ENCODE data around the gene LRRN3.

DNA sequence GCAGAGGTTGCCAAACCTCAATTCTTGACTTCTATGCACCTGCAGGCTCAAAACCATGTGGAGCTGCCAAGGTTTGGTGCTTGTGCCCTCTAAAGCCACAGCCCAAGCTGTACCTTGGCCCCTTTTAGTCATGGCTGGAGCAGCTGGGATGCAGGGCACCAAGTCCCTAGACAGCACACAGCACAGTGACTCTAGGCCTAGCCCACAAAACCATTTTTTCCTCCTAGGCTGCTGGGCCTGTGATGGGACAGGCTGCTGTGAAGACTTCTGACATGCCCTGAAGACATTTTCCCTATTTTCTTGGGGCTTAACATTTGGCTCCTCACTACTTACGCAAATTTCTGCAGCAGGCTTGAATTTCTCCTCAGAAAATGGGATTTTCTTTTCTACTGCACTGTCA is 27.8 kb upstream of the LRRN3 start:
- TF ChIP-seq, protein P1, sequence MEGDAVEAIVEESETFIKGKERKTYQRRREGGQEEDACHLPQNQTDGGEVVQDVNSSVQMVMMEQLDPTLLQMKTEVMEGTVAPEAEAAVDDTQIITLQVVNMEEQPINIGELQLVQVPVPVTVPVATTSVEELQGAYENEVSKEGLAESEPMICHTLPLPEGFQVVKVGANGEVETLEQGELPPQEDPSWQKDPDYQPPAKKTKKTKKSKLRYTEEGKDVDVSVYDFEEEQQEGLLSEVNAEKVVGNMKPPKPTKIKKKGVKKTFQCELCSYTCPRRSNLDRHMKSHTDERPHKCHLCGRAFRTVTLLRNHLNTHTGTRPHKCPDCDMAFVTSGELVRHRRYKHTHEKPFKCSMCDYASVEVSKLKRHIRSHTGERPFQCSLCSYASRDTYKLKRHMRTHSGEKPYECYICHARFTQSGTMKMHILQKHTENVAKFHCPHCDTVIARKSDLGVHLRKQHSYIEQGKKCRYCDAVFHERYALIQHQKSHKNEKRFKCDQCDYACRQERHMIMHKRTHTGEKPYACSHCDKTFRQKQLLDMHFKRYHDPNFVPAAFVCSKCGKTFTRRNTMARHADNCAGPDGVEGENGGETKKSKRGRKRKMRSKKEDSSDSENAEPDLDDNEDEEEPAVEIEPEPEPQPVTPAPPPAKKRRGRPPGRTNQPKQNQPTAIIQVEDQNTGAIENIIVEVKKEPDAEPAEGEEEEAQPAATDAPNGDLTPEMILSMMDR (conservative IDR thresholded peaks at IDR 0.05; ENCODE audit: low read length), result no peak
- no peak for TF ChIP-seq EZH2phosphoT487 (IDR thresholded peaks at IDR 0.05; ENCODE audit: borderline replicate concordance)
